K562 (cell line): ENCODE data around the gene SERPINB5. TPM values are rescaled to one million over a fixed set of nuclear protein-coding genes. Genes with fewer than 3 reads are reported as not detected.

Experiments used
- ATAC-seq: fragments of 200-7000 bp; cut with Tn5 transposase; 3 replicates; pipeline ENCODE4 v1.9.1; 2020; ENCODE audit warnings: moderate library complexity
- BruUV-seq: library from RNA; stranded (reverse); fragments of 400-500 nt; replicated peaks from 2 replicates; lab custom pipeline; 2021; lab: Mats Ljungman, UMichigan
- CTCF ChIA-PET: fragments of 300-600 bp; formaldehyde crosslinking; extraction: SDS; loops from one replicate; lab custom pipeline; 2021; ENCODE audit warnings: low intra/inter-chr PET ratio; lab: Yijun Ruan, JAX
- POLR2A ChIA-PET: fragments of 300-600, 350-650 bp; sonication (Branson Sonifier 250); formaldehyde crosslinking; extraction: SDS; loops from one replicate; lab custom pipeline; 2021; ENCODE audit warnings: antibody characterized with exemption, inconsistent platforms; lab: Yijun Ruan, JAX
- DNase-seq, 4 experiments: peaks; one replicate each; pipeline versions ENCODE4 v3.0.0 to v3.0.0-alpha.2; 2011 to 2018; ENCODE audit warnings: low spot score in 3 of 4, mixed read lengths in 3 of 4; ENCODE audit errors: extremely low read depth in 1 of 4
- FAIRE-seq: peaks from 2 replicates; lab custom pipeline; 2011; peaks lifted over from hg19 to GRCh38; lab: Jason Lieb, UNC
- H2AFZ ChIP-seq: 2 replicates; pipeline ENCODE4 v1.6.0; 2011; ENCODE audit warnings: low read depth, low read length, control low read depth, inconsistent platforms
- H3K27ac ChIP-seq: fragments of 200-600 bp; 3 replicates; pipeline ENCODE4 v1.8.0; 2011; ENCODE audit warnings: low read depth, mild to moderate bottlenecking, control low read depth, inconsistent platforms, low read length, moderate library complexity, mixed read lengths; ENCODE audit errors: extremely low read depth
- H3K27me3 ChIP-seq, 2 experiments: fragments of 300-600 bp in 1 of 2; 2 replicates in 1 of 2; 3 replicates in 1 of 2; pipeline versions ENCODE4 v1.6.0 to v1.8.0; 2011; ENCODE audit warnings: inconsistent platforms in 2 of 2, low read length in 2 of 2, mild to moderate bottlenecking in 1 of 2, mixed read lengths in 1 of 2, moderate library complexity in 1 of 2; ENCODE audit not compliant: control insufficient read depth in 2 of 2, insufficient read depth in 2 of 2
- H3K36me3 ChIP-seq: fragments of 300-600 bp; 3 replicates; pipeline ENCODE4 v1.8.0; 2011; ENCODE audit warnings: mild to moderate bottlenecking, low read length, inconsistent platforms; ENCODE audit not compliant: control insufficient read depth, insufficient read depth
- H3K4me1 ChIP-seq, 2 experiments: fragments of 200-600 bp in 1 of 2; replicated peaks in 1 of 2; 2 replicates in 1 of 2; 3 replicates in 1 of 2; pipeline versions ENCODE4 v1.5.1 to v1.8.0; 2011; ENCODE audit warnings: inconsistent platforms in 2 of 2, low read length in 2 of 2, mild to moderate bottlenecking in 1 of 2, mixed read lengths in 1 of 2, moderate library complexity in 1 of 2; ENCODE audit not compliant: control insufficient read depth in 2 of 2, insufficient read depth in 2 of 2
- H3K4me2 ChIP-seq: 2 replicates; pipeline ENCODE4 v1.6.1; 2011; ENCODE audit warnings: low read length, control low read depth, inconsistent platforms, mixed read lengths; ENCODE audit not compliant: insufficient read depth
- H3K4me3 ChIP-seq: fragments of 200-600 bp; sonication (generic), shearing (Covaris generic); 2 replicates; pipeline ENCODE4 v1.5.1; 2016; ENCODE audit warnings: control low read depth, inconsistent platforms
- H3K79me2 ChIP-seq: fragments of 200-600 bp; 3 replicates; pipeline ENCODE4 v1.8.0; 2011; ENCODE audit warnings: low read length, inconsistent platforms; ENCODE audit not compliant: control insufficient read depth, insufficient read depth
- H3K9ac ChIP-seq, 2 experiments: 2 replicates each; pipeline versions ENCODE4 v1.6.0 to v1.6.1; 2011; ENCODE audit warnings: low read depth in 2 of 2, low read length in 2 of 2, control low read depth in 1 of 2, inconsistent platforms in 1 of 2, mild to moderate bottlenecking in 1 of 2, mixed read lengths in 1 of 2; ENCODE audit not compliant: insufficient read depth in 1 of 2
- H3K9me1 ChIP-seq: one replicate; pipeline ENCODE4 v1.6.0; 2011; ENCODE audit warnings: inconsistent platforms, mild to moderate bottlenecking, low read length, moderate library complexity; ENCODE audit not compliant: control insufficient read depth, insufficient read depth
- H3K9me3 ChIP-seq: replicated peaks from 2 replicates; pipeline ENCODE4 v1.5.1; 2011; ENCODE audit warnings: low read depth, low read length, inconsistent platforms; ENCODE audit not compliant: control insufficient read depth, insufficient read depth
- H4K20me1 ChIP-seq: replicated peaks from 2 replicates; pipeline ENCODE4 v1.6.1; 2011; ENCODE audit warnings: low read length, inconsistent platforms, mixed read lengths; ENCODE audit not compliant: control insufficient read depth, insufficient read depth
- CEBPG ChIP-seq, 3 experiments: fragments of 200-800 bp in 1 of 3; sonication (Bioruptor generic) in 1 of 3; sonication (generic) in 1 of 3; formaldehyde crosslinking in 1 of 3; IDR thresholded peaks in 2 of 3; conservative IDR thresholded peaks in 1 of 3; 2 replicates each; pipeline versions ENCODE4 v1.6.1 to v1.8.0; 2016 to 2022; ENCODE audit warnings: missing compliant biosample characterization in 2 of 3, missing genetic modification characterization in 2 of 3, mild to moderate bottlenecking in 1 of 3, missing genetic modification reagents in 1 of 3
- KLF16 ChIP-seq: IDR thresholded peaks from 2 replicates; pipeline ENCODE4 v1.6.1; 2016; ENCODE audit warnings: antibody characterized with exemption
- U2AF2 ChIP-seq: fragments of 200-400 bp; formaldehyde crosslinking; optimal IDR thresholded peaks from 2 replicates; pipeline ENCODE3; 2017; ENCODE audit warnings: low read depth, mild to moderate bottlenecking, low read length
- WGBS: fragments of 100-300 bp; shearing (Covaris generic); methylation state at CpG from one replicate; pipeline ENCODE4 v1.1.6; 2016; ENCODE audit warnings: low coverage, mixed read lengths; ENCODE audit not compliant: insufficient coverage; ENCODE audit errors: missing lambda C conversion rate; 5-methylcytosine and 5-hydroxymethylcytosine counted together
- in situ Hi-C: fragments of 300-500 bp; cut with MboI; formaldehyde crosslinking; loops from 4 replicates; pipeline ENCODE4 v1.15.0; 2018; ENCODE audit warnings: inconsistent platforms, mixed read lengths
- intact Hi-C: fragments of 100-400 bp; cut with micrococcal nuclease; formaldehyde crosslinking; loops from 2 replicates; pipeline ENCODE4 v1.14.2; 2022
- polyA plus RNA-seq, 8 experiments: library from polyadenylated mRNA; depleted of rRNA in 4 of 8; stranded (reverse) in 5 of 8; unstranded in 3 of 8; fragments of >200 nt; fragmentation: Nextera tagmentation in 2 of 8; fragmentation: Illumina TruSeq in 1 of 8; extraction: Ambion mirVana in 2 of 8; extraction: Trizol in 1 of 8; gene quantifications; 2 replicates each; pipeline versions ENCODE4 v1.2.1 to v1.2.3, GENCODE V29; 2011 to 2014; ENCODE audit warnings: inconsistent platforms in 1 of 8, missing spikeins in 1 of 8
- total RNA-seq, 7 experiments: library from RNA; depleted of rRNA in 6 of 7; stranded (reverse); fragments of >200 nt in 6 of 7; fragmentation: Illumina TruSeq in 2 of 7; extraction: Trizol in 2 of 7; gene quantifications; 2 replicates each; pipeline versions ENCODE4 v1.2.1 to v1.2.3, GENCODE V29; 2011 to 2021; ENCODE audit warnings: low replicate concordance in 1 of 7

SERPINB5 gene
- total and polyA plus RNA-seq, 9 of the 15 experiments (the other 6 are each of a cell fraction or from before 2014, with no cell fraction given), result 0.05 to 1.4 (median 0.49) TPM; not detected in 1

- no peak for TF ChIP-seq KLF16
Observed at GRCh38 chr18:63433334-63433866, 43.4 kb upstream of the SERPINB5 start (continued).

DNA sequence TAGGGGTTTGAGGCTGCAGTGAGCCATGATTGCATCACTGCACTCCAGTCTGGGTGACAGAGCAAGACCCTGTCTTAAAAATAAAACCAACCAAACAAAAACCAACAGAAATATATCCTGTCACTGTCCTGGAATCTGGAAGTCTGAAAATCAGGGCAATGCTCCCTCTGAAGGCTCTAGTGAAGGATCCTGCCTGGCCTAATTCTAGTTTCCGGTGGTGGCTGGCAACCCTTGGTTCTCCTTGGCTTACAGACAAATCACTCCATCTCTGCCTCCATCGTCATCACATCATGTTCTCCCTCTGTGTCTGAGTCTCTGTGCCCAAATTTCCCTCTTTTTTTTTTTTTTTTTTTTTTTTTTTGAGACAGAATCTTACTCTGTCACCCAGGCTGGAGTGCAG, 38.6 kb upstream of the SERPINB5 start:
- Histone ChIP-seq H3K4me1 (no peaks in the 10 kb centered on the region), H3K9me3 (no peaks in the 10 kb centered on the region), H3K79me2 (no peaks in the 10 kb centered on the region), H3K9me1 (no peaks in the 10 kb centered on the region), H2AFZ (no peak overlapping the region), H3K4me2 (no peak overlapping the region), H3K36me3 (no peaks in the 10 kb centered on the region), H3K9ac (no peak overlapping the region), H3K27ac (no peak overlapping the region), H3K4me3 (no peak overlapping the region), H3K27me3 (peaks cover 3 to 9% of the 10 kb centered on the region in 2 experiments; a peak in 4 of 5 replicates), H4K20me1 (no peaks in the 10 kb centered on the region)
- 40% methylated on average over 1 of the region's 2 CpGs for WGBS
- no TSS peak for BruUV-seq
- TF ChIP-seq U2AF2 (no peak), CEBPG (CRISPR knock-in tag; IDR thresholded peaks at IDR 0.05) (no peak), CEBPG (tag; conservative IDR thresholded peaks at IDR 0.05 in 1 of 2, IDR thresholded peaks at IDR 0.05 in 1 of 2) (peak in 1 of 2 experiments; percentile 29; a peak in 1 of 4 replicates)
- no peak for ATAC-seq
- CTCF ChIA-PET, result interaction anchor here (1.0 kb wide), 1 partner anchor 98 kb away, joined by 3 read pairs; no protein-coding TSS in a partner anchor
- POLR2A ChIA-PET, result interaction anchor here (1.1 kb wide), 1 partner anchor 15 kb away, joined by 3 read pairs; no protein-coding TSS in a partner anchor
- in situ Hi-C loops, result loop anchor here (10.0 kb wide), 3 partner anchors 93 to 423 kb away; no protein-coding TSS in a partner anchor
- intact Hi-C loops, result no loop called here
- FAIRE-seq, result no peak
- no peak for DNase-seq
